K562 (cell line): Measurements from ENCODE around the gene GTPBP6. TPM values are rescaled to one million over a fixed set of nuclear protein-coding genes. Genes with fewer than 3 reads are reported as not detected.

Experiments used
- ATAC-seq: fragments of 200-7000 bp; cut with Tn5 transposase; 3 replicates; pipeline ENCODE4 v1.9.1; 2020; ENCODE audit warnings: moderate library complexity
- BruUV-seq: library from RNA; stranded (reverse); fragments of 400-500 nt; replicated peaks from 2 replicates; lab custom pipeline; 2021; lab: Mats Ljungman, UMichigan
- CTCF ChIA-PET: fragments of 300-600 bp; formaldehyde crosslinking; extraction: SDS; loops from one replicate; lab custom pipeline; 2021; ENCODE audit warnings: low intra/inter-chr PET ratio; lab: Yijun Ruan, JAX
- POLR2A ChIA-PET: fragments of 300-600, 350-650 bp; sonication (Branson Sonifier 250); formaldehyde crosslinking; extraction: SDS; loops from one replicate; lab custom pipeline; 2021; ENCODE audit warnings: antibody characterized with exemption, inconsistent platforms; lab: Yijun Ruan, JAX
- DNase-seq, 4 experiments: peaks; one replicate each; pipeline versions ENCODE4 v3.0.0 to v3.0.0-alpha.2; 2011 to 2018; ENCODE audit warnings: low spot score in 3 of 4, mixed read lengths in 3 of 4; ENCODE audit errors: extremely low read depth in 1 of 4
- FAIRE-seq: peaks from 2 replicates; lab custom pipeline; 2011; peaks lifted over from hg19 to GRCh38; lab: Jason Lieb, UNC
- H2AFZ ChIP-seq: 2 replicates; pipeline ENCODE4 v1.6.0; 2011; ENCODE audit warnings: low read depth, low read length, control low read depth, inconsistent platforms
- H3K27ac ChIP-seq: fragments of 200-600 bp; 3 replicates; pipeline ENCODE4 v1.8.0; 2011; ENCODE audit warnings: low read depth, mild to moderate bottlenecking, control low read depth, inconsistent platforms, low read length, moderate library complexity, mixed read lengths; ENCODE audit errors: extremely low read depth
- H3K27me3 ChIP-seq, 2 experiments: fragments of 300-600 bp in 1 of 2; 2 replicates in 1 of 2; 3 replicates in 1 of 2; pipeline versions ENCODE4 v1.6.0 to v1.8.0; 2011; ENCODE audit warnings: inconsistent platforms in 2 of 2, low read length in 2 of 2, mild to moderate bottlenecking in 1 of 2, mixed read lengths in 1 of 2, moderate library complexity in 1 of 2; ENCODE audit not compliant: control insufficient read depth in 2 of 2, insufficient read depth in 2 of 2
- H3K36me3 ChIP-seq: fragments of 300-600 bp; 3 replicates; pipeline ENCODE4 v1.8.0; 2011; ENCODE audit warnings: mild to moderate bottlenecking, low read length, inconsistent platforms; ENCODE audit not compliant: control insufficient read depth, insufficient read depth
- H3K4me1 ChIP-seq, 2 experiments: fragments of 200-600 bp in 1 of 2; replicated peaks in 1 of 2; 2 replicates in 1 of 2; 3 replicates in 1 of 2; pipeline versions ENCODE4 v1.5.1 to v1.8.0; 2011; ENCODE audit warnings: inconsistent platforms in 2 of 2, low read length in 2 of 2, mild to moderate bottlenecking in 1 of 2, mixed read lengths in 1 of 2, moderate library complexity in 1 of 2; ENCODE audit not compliant: control insufficient read depth in 2 of 2, insufficient read depth in 2 of 2
- H3K4me2 ChIP-seq: 2 replicates; pipeline ENCODE4 v1.6.1; 2011; ENCODE audit warnings: low read length, control low read depth, inconsistent platforms, mixed read lengths; ENCODE audit not compliant: insufficient read depth
- H3K4me3 ChIP-seq: fragments of 200-600 bp; sonication (generic), shearing (Covaris generic); 2 replicates; pipeline ENCODE4 v1.5.1; 2016; ENCODE audit warnings: control low read depth, inconsistent platforms
- H3K79me2 ChIP-seq: fragments of 200-600 bp; 3 replicates; pipeline ENCODE4 v1.8.0; 2011; ENCODE audit warnings: low read length, inconsistent platforms; ENCODE audit not compliant: control insufficient read depth, insufficient read depth
- H3K9ac ChIP-seq, 2 experiments: 2 replicates each; pipeline versions ENCODE4 v1.6.0 to v1.6.1; 2011; ENCODE audit warnings: low read depth in 2 of 2, low read length in 2 of 2, control low read depth in 1 of 2, inconsistent platforms in 1 of 2, mild to moderate bottlenecking in 1 of 2, mixed read lengths in 1 of 2; ENCODE audit not compliant: insufficient read depth in 1 of 2
- H3K9me1 ChIP-seq: one replicate; pipeline ENCODE4 v1.6.0; 2011; ENCODE audit warnings: inconsistent platforms, mild to moderate bottlenecking, low read length, moderate library complexity; ENCODE audit not compliant: control insufficient read depth, insufficient read depth
- H3K9me3 ChIP-seq: replicated peaks from 2 replicates; pipeline ENCODE4 v1.5.1; 2011; ENCODE audit warnings: low read depth, low read length, inconsistent platforms; ENCODE audit not compliant: control insufficient read depth, insufficient read depth
- H4K20me1 ChIP-seq: replicated peaks from 2 replicates; pipeline ENCODE4 v1.6.1; 2011; ENCODE audit warnings: low read length, inconsistent platforms, mixed read lengths; ENCODE audit not compliant: control insufficient read depth, insufficient read depth
- ADNP ChIP-seq: fragments of 200-800 bp; sonication (Bioruptor generic); IDR thresholded peaks from 2 replicates; pipeline ENCODE4 v1.6.1; 2016; ENCODE audit warnings: missing genetic modification characterization, missing compliant biosample characterization
- ATF7 ChIP-seq: fragments of 450-650 bp; IDR thresholded peaks from 2 replicates; pipeline ENCODE4 v1.7.1; 2014; ENCODE audit warnings: mild to moderate bottlenecking, moderate library complexity
- CHCHD3 ChIP-seq: fragments of 250-450 bp; sonication (Bioruptor Pico); IDR thresholded peaks from 2 replicates; pipeline ENCODE4 v2.1.2; 2022; ENCODE audit warnings: mild to moderate bottlenecking
- CHD2 ChIP-seq: IDR thresholded peaks from 2 replicates; pipeline ENCODE4 v1.6.1; 2011; ENCODE audit warnings: low read depth, low read length
- FOSL1 ChIP-seq: fragments of 200-800 bp; sonication (Bioruptor generic); conservative IDR thresholded peaks from 2 replicates; pipeline ENCODE4 v1.6.1; 2016; ENCODE audit warnings: missing genetic modification characterization, missing compliant biosample characterization
- GTF2A2 ChIP-seq: IDR thresholded peaks from 2 replicates; pipeline ENCODE4 v1.6.1; 2016; ENCODE audit warnings: mild to moderate bottlenecking, missing genetic modification characterization, missing compliant biosample characterization
- HLTF ChIP-seq: fragments of 450-650 bp; IDR thresholded peaks from 2 replicates; pipeline ENCODE4 v1.6.1; 2016
- HSF4 ChIP-seq: fragments of 250-450 bp; sonication (Bioruptor Pico); IDR thresholded peaks from 2 replicates; pipeline ENCODE4 v2.1.2; 2022; ENCODE audit warnings: mild to moderate bottlenecking, moderate library complexity, borderline replicate concordance
- MBD2 ChIP-seq: sonication (generic); IDR thresholded peaks from 2 replicates; pipeline ENCODE4 v1.6.1; 2016; ENCODE audit warnings: low read depth, borderline replicate concordance
- MEF2A ChIP-seq: IDR thresholded peaks from 2 replicates; pipeline ENCODE4 v1.6.1; 2011; ENCODE audit warnings: low read depth, mild to moderate bottlenecking, low read length, moderate library complexity; ENCODE audit not compliant: control insufficient read depth
- RBM14 ChIP-seq: fragments of 200-400 bp; formaldehyde crosslinking; IDR thresholded peaks from 2 replicates; pipeline ENCODE4 v1.6.1; 2018; ENCODE audit warnings: low read depth, mild to moderate bottlenecking, low read length, moderate library complexity, borderline replicate concordance; ENCODE audit not compliant: insufficient read depth
- SIN3A ChIP-seq, 2 experiments: fragments of 150-350 bp in 1 of 2; IDR thresholded peaks; 2 replicates each; pipeline ENCODE4 v1.6.1; 2011 to 2016; ENCODE audit warnings: borderline replicate concordance in 2 of 2, low read depth in 2 of 2, low read length in 2 of 2, mild to moderate bottlenecking in 2 of 2, moderate library complexity in 2 of 2; ENCODE audit not compliant: control insufficient read depth in 1 of 2
- U2AF2 ChIP-seq: fragments of 200-400 bp; formaldehyde crosslinking; optimal IDR thresholded peaks from 2 replicates; pipeline ENCODE3; 2017; ENCODE audit warnings: low read depth, mild to moderate bottlenecking, low read length
- ZBTB40 ChIP-seq, 2 experiments: fragments of 450-650 bp in 1 of 2; sonication (generic) in 1 of 2; formaldehyde crosslinking in 1 of 2; IDR thresholded peaks; 2 replicates each; pipeline versions ENCODE4 v1.7.1 to v1.9.0; 2016 to 2022; ENCODE audit warnings: inconsistent platforms in 1 of 2, mild to moderate bottlenecking in 1 of 2, missing genetic modification reagents in 1 of 2
- ZNF347 ChIP-seq: fragments of 450-650 bp; formaldehyde crosslinking; IDR thresholded peaks from 2 replicates; pipeline ENCODE4 v1.4.0; 2020; ENCODE audit warnings: low read depth, mild to moderate bottlenecking, moderate library complexity
- ZNF586 ChIP-seq: fragments of 450-650 bp; formaldehyde crosslinking; conservative IDR thresholded peaks from 2 replicates; pipeline ENCODE4 v1.4.0; 2020; ENCODE audit warnings: mild to moderate bottlenecking, moderate library complexity
- WGBS: fragments of 100-300 bp; shearing (Covaris generic); methylation state at CpG from one replicate; pipeline ENCODE4 v1.1.6; 2016; ENCODE audit warnings: low coverage, mixed read lengths; ENCODE audit not compliant: insufficient coverage; ENCODE audit errors: missing lambda C conversion rate; 5-methylcytosine and 5-hydroxymethylcytosine counted together
- in situ Hi-C: fragments of 300-500 bp; cut with MboI; formaldehyde crosslinking; loops from 4 replicates; pipeline ENCODE4 v1.15.0; 2018; ENCODE audit warnings: inconsistent platforms, mixed read lengths
- intact Hi-C: fragments of 100-400 bp; cut with micrococcal nuclease; formaldehyde crosslinking; loops from 2 replicates; pipeline ENCODE4 v1.14.2; 2022
- polyA plus RNA-seq, 8 experiments: library from polyadenylated mRNA; depleted of rRNA in 4 of 8; stranded (reverse) in 5 of 8; unstranded in 3 of 8; fragments of >200 nt; fragmentation: Nextera tagmentation in 2 of 8; fragmentation: Illumina TruSeq in 1 of 8; extraction: Ambion mirVana in 2 of 8; extraction: Trizol in 1 of 8; gene quantifications; 2 replicates each; pipeline versions ENCODE4 v1.2.1 to v1.2.3, GENCODE V29; 2011 to 2014; ENCODE audit warnings: inconsistent platforms in 1 of 8, missing spikeins in 1 of 8
- total RNA-seq, 7 experiments: library from RNA; depleted of rRNA in 6 of 7; stranded (reverse); fragments of >200 nt in 6 of 7; fragmentation: Illumina TruSeq in 2 of 7; extraction: Trizol in 2 of 7; gene quantifications; 2 replicates each; pipeline versions ENCODE4 v1.2.1 to v1.2.3, GENCODE V29; 2011 to 2021; ENCODE audit warnings: low replicate concordance in 1 of 7

GTPBP6 gene
- total and polyA plus RNA-seq, 9 of the 15 experiments (the other 6 are each of a cell fraction or from before 2014, with no cell fraction given) = 0.24 to 35.2 (median 8.0) TPM

GRCh38 chrX:367866-368265 is 49.3 kb upstream of the GTPBP6 start:
- Histone ChIP-seq H4K20me1 (no peaks in the 10 kb centered on the region), H3K4me3 (no peak overlapping the region), H3K9me1 (no peaks in the 10 kb centered on the region), H3K36me3 (no peaks in the 10 kb centered on the region; the same call in 2 of the 3 replicates), H3K9ac (no peak overlapping the region), H3K9me3 (no peaks in the 10 kb centered on the region), H3K4me1 (peaks cover 3 to 36% of the 10 kb centered on the region in 2 experiments; a peak in 4 of 5 replicates), H3K27me3 (no peaks in the 10 kb centered on the region), H2AFZ (no peak overlapping the region), H3K27ac (no peak overlapping the region), H3K4me2 (no peak overlapping the region), H3K79me2 (no peaks in the 10 kb centered on the region; the same call in 2 of the 3 replicates)
- POLR2A ChIA-PET = no interaction called here
- 69% methylated on average over 7 of the region's 17 CpGs for WGBS
- intact Hi-C loops = no loop called here
- BruUV-seq = no TSS peak
- CTCF ChIA-PET = no interaction called here
- ATAC-seq (no peak), FAIRE-seq (no peak), DNase-seq (no peak)
- in situ Hi-C loops = no loop called here
- no peak for TF ChIP-seq FOSL1 (tag)
- no peak for TF ChIP-seq HSF4
- TF ChIP-seq HLTF = no peak
- no peak for TF ChIP-seq ATF7
- no peak for TF ChIP-seq GTF2A2 (tag)
- no peak for TF ChIP-seq SIN3A (IDR thresholded peaks at IDR 0.05; ENCODE audit: borderline replicate concordance in 2 of 2, control insufficient read depth in 1 of 2, low read depth in 2 of 2, low read length in 2 of 2)
- TF ChIP-seq U2AF2 = no peak
- no peak for TF ChIP-seq MBD2
- no peak for TF ChIP-seq CHD2
- no peak for TF ChIP-seq CHCHD3
- no peak for TF ChIP-seq ZBTB40 (IDR thresholded peaks at IDR 0.05)
- no peak for TF ChIP-seq ZBTB40 (CRISPR knock-in tag; IDR thresholded peaks at IDR 0.05)
- no peak for TF ChIP-seq ZNF347 (CRISPR knock-in tag)
- no peak for TF ChIP-seq ZNF586 (CRISPR knock-in tag)
- TF ChIP-seq MEF2A = no peak
- no peak for TF ChIP-seq ADNP (tag)
- TF ChIP-seq RBM14 = no peak
